ENCODE measurements around the gene CDK19.

Gene CDK19

DNA sequence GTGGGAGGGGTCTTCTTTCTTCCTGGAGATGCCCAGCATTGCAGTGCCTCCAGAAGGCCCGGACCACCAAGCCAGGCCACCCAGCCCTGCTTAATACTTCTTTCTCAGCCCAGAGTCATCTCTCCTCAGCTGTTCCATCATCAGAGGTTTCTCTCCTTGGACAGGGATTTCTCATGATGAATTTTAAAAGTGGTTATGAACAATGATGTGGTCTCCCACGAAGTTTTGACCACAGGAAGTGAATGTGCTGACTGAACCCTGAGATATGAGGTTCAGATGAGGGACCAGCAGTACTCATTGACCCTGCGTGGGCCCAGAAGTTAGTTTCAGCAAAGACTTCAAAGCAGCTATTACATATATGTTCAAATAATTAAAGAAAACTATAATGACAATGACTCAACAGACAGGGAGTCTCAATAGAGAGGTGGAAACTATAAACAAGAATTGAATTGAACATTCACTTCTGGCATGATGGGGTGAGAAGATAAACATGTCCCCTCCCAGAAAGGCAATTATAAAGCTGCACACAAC is 224.4 kb downstream of the CDK19 start:
- Histone ChIP-seq H3K4ac (ENCODE audit: low read length) (no peak overlapping the region), H2BK12ac (ENCODE audit: low read length) (no peak overlapping the region), H3K36me3 (replicated peaks in 1 of 2; ENCODE audit: control insufficient read depth in 2 of 2, insufficient read depth in 2 of 2, low read length in 2 of 2) (no peaks in the 10 kb centered on the region), H3K18ac (ENCODE audit: low read length) (no peak overlapping the region), H3K27me3 (ENCODE audit: control insufficient read depth in 3 of 3, insufficient read depth in 3 of 3, low read depth in 1 of 3, low read length in 3 of 3) (no peaks in the 10 kb centered on the region), H3K9ac (ENCODE audit: low read depth, low read length, poor library complexity) (no peak overlapping the region), H3K27ac (replicated peaks; ENCODE audit: low read length) (no peak overlapping the region), H3K79me1 (ENCODE audit: low read depth, low read length) (no peaks in the 10 kb centered on the region), H3K4me2 (ENCODE audit: insufficient read depth, low read length, poor library complexity, severe bottlenecking) (no peak overlapping the region), H3K4me3 (ENCODE audit: low read length in 2 of 2) (no peak overlapping the region), H3K9me3 (replicated peaks in 1 of 2; ENCODE audit: control insufficient read depth in 2 of 2, insufficient read depth in 1 of 2, low read depth in 1 of 2, low read length in 2 of 2) (no peaks in the 10 kb centered on the region), H2BK15ac (ENCODE audit: low read length) (no peak overlapping the region), H4K91ac (ENCODE audit: low read depth, low read length, poor library complexity) (no peak overlapping the region), H4K8ac (ENCODE audit: low read depth, low read length) (no peak overlapping the region), H2AFZ (ENCODE audit: low read length) (peak overlapping the region; percentile 59), H3K14ac (ENCODE audit: low read length) (no peak overlapping the region), H2BK120ac (ENCODE audit: low read depth, low read length) (no peak overlapping the region), H3K23ac (ENCODE audit: low read depth, low read length, poor library complexity) (no peak overlapping the region), H3K4me1 (ENCODE audit: control insufficient read depth in 2 of 2, insufficient read depth in 1 of 2, low read depth in 1 of 2, low read length in 2 of 2) (peaks cover 0 to 2% of the 10 kb centered on the region in 2 donors), H2AK5ac (ENCODE audit: low read depth, low read length) (no peak overlapping the region), H2BK5ac (ENCODE audit: low read length) (no peak overlapping the region)
- WGBS, 2 donors (ENCODE audit: extremely low coverage in 2 of 2, insufficient read length in 2 of 2, insufficient replicate concordance in 1 of 2), result no CpG with 5 or more reads among the region's 3 CpGs
- no peak for DNase-seq (ENCODE audit: low spot score)

DNA sequence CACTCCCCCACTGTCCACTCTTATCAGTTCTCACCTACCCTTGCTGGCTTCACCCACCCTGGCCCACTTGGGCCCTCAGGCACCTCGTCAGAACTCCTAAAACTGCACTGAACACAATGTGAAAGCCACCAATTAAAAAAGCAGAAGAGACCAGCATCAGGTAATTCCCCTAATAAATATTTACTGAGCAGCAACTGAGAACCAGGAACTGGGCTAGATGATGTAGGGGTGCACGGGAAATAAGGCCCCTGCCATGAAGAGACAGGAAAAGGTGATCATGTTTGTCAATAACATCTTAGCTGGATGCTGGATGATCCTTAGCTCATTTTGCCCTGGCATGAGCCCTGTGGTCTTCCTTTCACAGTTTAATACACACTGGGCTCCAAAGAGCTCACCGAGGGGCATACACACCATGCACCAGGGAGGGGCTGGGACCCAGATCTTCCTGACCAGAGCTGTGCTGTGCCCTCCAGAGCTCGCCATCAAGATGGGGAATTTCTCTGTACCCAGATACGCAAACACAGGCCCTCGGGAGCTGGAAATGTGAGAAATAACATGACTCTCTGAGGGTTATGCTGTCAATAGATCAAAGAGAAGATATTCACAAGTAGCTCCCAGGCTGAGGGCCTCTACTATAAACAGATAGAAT is 225.3 kb downstream of the CDK19 start:
- H3K9me3 ChIP-seq (replicated peaks in 1 of 2; ENCODE audit: control insufficient read depth in 2 of 2, insufficient read depth in 1 of 2, low read depth in 1 of 2, low read length in 2 of 2), result no peaks in the 10 kb centered on the region

DNA sequence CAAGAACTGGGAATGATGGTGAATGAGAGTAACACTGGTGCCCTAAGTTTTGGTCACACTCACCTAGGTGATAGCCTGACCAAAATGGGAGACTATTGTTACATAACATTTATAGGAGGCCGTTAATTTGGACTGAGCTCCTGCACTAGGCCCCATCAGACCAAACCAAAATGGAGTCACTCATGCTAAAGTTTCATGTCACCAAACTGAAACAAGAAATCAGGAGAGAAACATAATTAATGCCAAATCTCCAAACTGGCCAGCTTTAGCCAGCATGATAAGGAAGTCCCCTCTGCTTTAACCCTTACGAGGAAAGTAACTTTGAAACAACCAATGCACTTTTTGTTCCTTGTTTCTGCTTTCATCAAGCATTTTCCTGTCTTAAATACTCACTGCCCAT is 227.9 kb downstream of the CDK19 start:
- DNase-seq (ENCODE audit: low spot score), result no peak
- Histone ChIP-seq H3K14ac (ENCODE audit: low read length) (no peak overlapping the region), H4K8ac (ENCODE audit: low read depth, low read length) (no peak overlapping the region), H2AFZ (ENCODE audit: low read length) (no peak overlapping the region), H3K4me2 (ENCODE audit: insufficient read depth, low read length, poor library complexity, severe bottlenecking) (no peak overlapping the region), H3K9ac (ENCODE audit: low read depth, low read length, poor library complexity) (no peak overlapping the region), H3K36me3 (replicated peaks in 1 of 2; ENCODE audit: control insufficient read depth in 2 of 2, insufficient read depth in 2 of 2, low read length in 2 of 2) (no peaks in the 10 kb centered on the region), H2BK5ac (ENCODE audit: low read length) (no peak overlapping the region), H3K4me1 (ENCODE audit: control insufficient read depth in 2 of 2, insufficient read depth in 1 of 2, low read depth in 1 of 2, low read length in 2 of 2) (no peaks in the 10 kb centered on the region), H3K4ac (ENCODE audit: low read length) (no peak overlapping the region), H2BK120ac (ENCODE audit: low read depth, low read length) (no peak overlapping the region), H4K91ac (ENCODE audit: low read depth, low read length, poor library complexity) (no peak overlapping the region), H3K18ac (ENCODE audit: low read length) (no peak overlapping the region), H2AK5ac (ENCODE audit: low read depth, low read length) (no peak overlapping the region), H2BK12ac (ENCODE audit: low read length) (no peak overlapping the region), H3K23ac (ENCODE audit: low read depth, low read length, poor library complexity) (no peak overlapping the region), H3K4me3 (ENCODE audit: low read length in 2 of 2) (no peak overlapping the region), H3K9me3 (replicated peaks in 1 of 2; ENCODE audit: control insufficient read depth in 2 of 2, insufficient read depth in 1 of 2, low read depth in 1 of 2, low read length in 2 of 2) (no peaks in the 10 kb centered on the region), H3K27ac (replicated peaks; ENCODE audit: low read length) (no peak overlapping the region), H3K79me1 (ENCODE audit: low read depth, low read length) (no peaks in the 10 kb centered on the region), H2BK15ac (ENCODE audit: low read length) (no peak overlapping the region), H3K27me3 (ENCODE audit: control insufficient read depth in 3 of 3, insufficient read depth in 3 of 3, low read depth in 1 of 3, low read length in 3 of 3) (no peaks in the 10 kb centered on the region)
- WGBS, 2 donors (ENCODE audit: extremely low coverage in 2 of 2, insufficient read length in 2 of 2, insufficient replicate concordance in 1 of 2), result no CpG with 5 or more reads among the region's 2 CpGs

More for the DNA sequence above, 225.3 kb downstream of the CDK19 start:
- Histone ChIP-seq H3K4ac (ENCODE audit: low read length) (no peak overlapping the region), H3K36me3 (replicated peaks in 1 of 2; ENCODE audit: control insufficient read depth in 2 of 2, insufficient read depth in 2 of 2, low read length in 2 of 2) (no peaks in the 10 kb centered on the region), H3K18ac (ENCODE audit: low read length) (no peak overlapping the region), H3K4me2 (ENCODE audit: insufficient read depth, low read length, poor library complexity, severe bottlenecking) (no peak overlapping the region), H3K27ac (replicated peaks; ENCODE audit: low read length) (no peak overlapping the region), H2BK5ac (ENCODE audit: low read length) (no peak overlapping the region), H3K79me1 (ENCODE audit: low read depth, low read length) (no peaks in the 10 kb centered on the region), H2BK12ac (ENCODE audit: low read length) (no peak overlapping the region), H3K4me1 (ENCODE audit: control insufficient read depth in 2 of 2, insufficient read depth in 1 of 2, low read depth in 1 of 2, low read length in 2 of 2) (peaks cover 0 to 2% of the 10 kb centered on the region in 2 donors), H3K9ac (ENCODE audit: low read depth, low read length, poor library complexity) (no peak overlapping the region), H2BK120ac (ENCODE audit: low read depth, low read length) (no peak overlapping the region), H3K4me3 (ENCODE audit: low read length in 2 of 2) (no peak overlapping the region), H3K23ac (ENCODE audit: low read depth, low read length, poor library complexity) (no peak overlapping the region), H2AFZ (ENCODE audit: low read length) (no peak overlapping the region), H3K27me3 (ENCODE audit: control insufficient read depth in 3 of 3, insufficient read depth in 3 of 3, low read depth in 1 of 3, low read length in 3 of 3) (no peaks in the 10 kb centered on the region), H2AK5ac (ENCODE audit: low read depth, low read length) (no peak overlapping the region), H4K91ac (ENCODE audit: low read depth, low read length, poor library complexity) (no peak overlapping the region), H4K8ac (ENCODE audit: low read depth, low read length) (no peak overlapping the region), H3K14ac (ENCODE audit: low read length) (no peak overlapping the region), H2BK15ac (ENCODE audit: low read length) (no peak overlapping the region)
- WGBS, 2 donors (ENCODE audit: extremely low coverage in 2 of 2, insufficient read length in 2 of 2, insufficient replicate concordance in 1 of 2), result no CpG with 5 or more reads among the region's 6 CpGs
- no peak for DNase-seq (ENCODE audit: low spot score)

DNA sequence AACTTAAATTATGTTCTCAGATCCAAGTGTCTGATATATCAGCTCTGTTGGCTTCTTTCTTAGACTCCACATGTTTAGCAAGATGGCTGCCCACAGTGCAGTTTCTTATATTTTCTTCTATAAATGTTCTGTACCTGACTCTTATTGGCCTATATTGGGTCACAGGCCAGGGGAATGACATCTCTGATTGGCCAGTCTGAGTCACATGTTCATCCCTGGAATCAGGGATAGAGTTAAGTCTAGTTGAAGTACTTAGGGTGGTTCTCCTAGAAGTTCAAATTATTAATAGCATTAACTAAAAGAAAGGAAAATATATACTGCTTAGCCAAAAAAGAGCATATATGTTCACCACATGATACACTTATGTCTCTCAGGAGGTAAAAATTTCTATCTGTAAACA is 233.6 kb downstream of the CDK19 start:
- no peak overlapping the region for H3K4ac ChIP-seq (ENCODE audit: low read length)
- no peak overlapping the region for H3K23ac ChIP-seq (ENCODE audit: low read depth, low read length, poor library complexity)
- no peaks in the 10 kb centered on the region for H3K27me3 ChIP-seq (ENCODE audit: control insufficient read depth in 3 of 3, insufficient read depth in 3 of 3, low read depth in 1 of 3, low read length in 3 of 3)
- H3K9me3 ChIP-seq (replicated peaks in 1 of 2; ENCODE audit: control insufficient read depth in 2 of 2, insufficient read depth in 1 of 2, low read depth in 1 of 2, low read length in 2 of 2), result no peaks in the 10 kb centered on the region
- no peaks in the 10 kb centered on the region for H3K4me1 ChIP-seq (ENCODE audit: control insufficient read depth in 2 of 2, insufficient read depth in 1 of 2, low read depth in 1 of 2, low read length in 2 of 2)
- no peak for DNase-seq (ENCODE audit: low spot score)
- no peak overlapping the region for H2AK5ac ChIP-seq (ENCODE audit: low read depth, low read length)
- H3K14ac ChIP-seq (ENCODE audit: low read length), result no peak overlapping the region
- no peak overlapping the region for H3K4me2 ChIP-seq (ENCODE audit: insufficient read depth, low read length, poor library complexity, severe bottlenecking)
- no peak overlapping the region for H3K18ac ChIP-seq (ENCODE audit: low read length)
- no peak overlapping the region for H3K27ac ChIP-seq (replicated peaks; ENCODE audit: low read length)
- no peak overlapping the region for H4K91ac ChIP-seq (ENCODE audit: low read depth, low read length, poor library complexity)
- H2BK15ac ChIP-seq (ENCODE audit: low read length), result no peak overlapping the region
- H3K9ac ChIP-seq (ENCODE audit: low read depth, low read length, poor library complexity), result no peak overlapping the region
- no peaks in the 10 kb centered on the region for H3K79me1 ChIP-seq (ENCODE audit: low read depth, low read length)
- no peak overlapping the region for H2BK12ac ChIP-seq (ENCODE audit: low read length)
- H3K36me3 ChIP-seq (replicated peaks in 1 of 2; ENCODE audit: control insufficient read depth in 2 of 2, insufficient read depth in 2 of 2, low read length in 2 of 2), result no peaks in the 10 kb centered on the region
- no peak overlapping the region for H2AFZ ChIP-seq (ENCODE audit: low read length)
- no peak overlapping the region for H3K4me3 ChIP-seq (ENCODE audit: low read length in 2 of 2)
- H4K8ac ChIP-seq (ENCODE audit: low read depth, low read length), result no peak overlapping the region
- no peak overlapping the region for H2BK120ac ChIP-seq (ENCODE audit: low read depth, low read length)
- H2BK5ac ChIP-seq (ENCODE audit: low read length), result no peak overlapping the region

Data from neuronal stem cell (in vitro differentiated cells).